Effector CD4-positive, alpha-beta T cell (primary cell): ENCODE data around the gene NPAS1. TPM values are rescaled to one million over a fixed set of nuclear protein-coding genes. Genes with fewer than 3 reads are reported as not detected.

Experiments
- DNase-seq: peaks from one replicate; pipeline ENCODE4 v3.0.0-alpha.2; 2020
- total RNA-seq: gene quantifications from one replicate; lab custom pipeline; 2026; lab: John Stamatoyannopoulos, UW

The NPAS1 gene
- total RNA-seq: not detected

- DNase-seq: no peak
These were observed at the start of gene NPAS1 for GRCh38 chr19:47019431-47020041. TSS of gene NPAS1 (plus strand) at chr19:47019837. CDS start at chr19:47021048, 1,211 bp downstream.

- no peak for DNase-seq
These were observed 48.8 kb upstream of the NPAS1 start for GRCh38 chr19:46970815-46971214.

- no peak for DNase-seq
These were observed 47.3 kb upstream of the NPAS1 start for GRCh38 chr19:46972311-46972710.

- no peak for DNase-seq
These were observed 45.5 kb upstream of the NPAS1 start for GRCh38 chr19:46974181-46974580.

GRCh38 chr19:46975011-46975924 lies 44.4 kb upstream of the NPAS1 start:
- no peak for DNase-seq

GRCh38 chr19:46975925-46976782 lies 43.5 kb upstream of the NPAS1 start:
- no peak for DNase-seq

- DNase-seq: no peak
These were observed 42.8 kb upstream of the NPAS1 start for GRCh38 chr19:46976845-46977320.

GRCh38 chr19:46977548-46977947 lies 42.1 kb upstream of the NPAS1 start:
- DNase-seq: no peak

GRCh38 chr19:46978171-46978869 lies 41.3 kb upstream of the NPAS1 start:
- no peak for DNase-seq

GRCh38 chr19:46979126-46980105 lies 40.2 kb upstream of the NPAS1 start:
- DNase-seq: no peak

- no peak for DNase-seq
These were observed 38.9 kb upstream of the NPAS1 start for GRCh38 chr19:46980761-46981160.

GRCh38 chr19:46981286-46981945 lies 38.2 kb upstream of the NPAS1 start:
- DNase-seq: no peak

GRCh38 chr19:46983097-46983496 lies 36.5 kb upstream of the NPAS1 start:
- DNase-seq: no peak

GRCh38 chr19:46984077-46985010 lies 35.3 kb upstream of the NPAS1 start:
- DNase-seq: no peak

GRCh38 chr19:46985542-46986415 lies 33.9 kb upstream of the NPAS1 start:
- DNase-seq: no peak

GRCh38 chr19:46988614-46989230 lies 30.9 kb upstream of the NPAS1 start:
- DNase-seq: no peak

- DNase-seq: peak; percentile 47
These were observed 28.5 kb upstream of the NPAS1 start for GRCh38 chr19:46990991-46991676.
